Measurements from ENCODE around the gene PMF1.

Gene PMF1

GRCh38 chr1:156276532-156276931 lies 63.7 kb downstream of the PMF1 start:
- H3K4me3 ChIP-seq (ENCODE audit: low read depth, low read length), result no peak overlapping the region
- TF ChIP-seq CTCF (IDR thresholded peaks at IDR 0.05; ENCODE audit: low read depth, low read length), result no peak

- no peak overlapping the region for H3K4me3 ChIP-seq (ENCODE audit: low read depth, low read length)
- TF ChIP-seq CTCF (IDR thresholded peaks at IDR 0.05; ENCODE audit: low read depth, low read length), result no peak
Measured at GRCh38 chr1:156276966-156277381, 64.2 kb downstream of the PMF1 start.

- no peak for TF ChIP-seq CTCF (IDR thresholded peaks at IDR 0.05; ENCODE audit: low read depth, low read length)
- H3K4me3 ChIP-seq (ENCODE audit: low read depth, low read length), result no peak overlapping the region
Measured at GRCh38 chr1:156279837-156280236, 67.0 kb downstream of the PMF1 start.

- TF ChIP-seq CTCF (IDR thresholded peaks at IDR 0.05; ENCODE audit: low read depth, low read length), result no peak
- peak overlapping the region; percentile 95 for H3K4me3 ChIP-seq (ENCODE audit: low read depth, low read length)
Measured at GRCh38 chr1:156281281-156281680, 68.5 kb downstream of the PMF1 start.

GRCh38 chr1:156281693-156282478 lies 69.1 kb downstream of the PMF1 start:
- no peak for TF ChIP-seq CTCF (IDR thresholded peaks at IDR 0.05; ENCODE audit: low read depth, low read length)
- H3K4me3 ChIP-seq (ENCODE audit: low read depth, low read length), result peak overlapping the region; percentile 95

- TF ChIP-seq CTCF (IDR thresholded peaks at IDR 0.05; ENCODE audit: low read depth, low read length), result no peak
- peak within 1 kb of the TSS; percentile 95 for H3K4me3 ChIP-seq (ENCODE audit: low read depth, low read length)
Measured at GRCh38 chr1:156282479-156283222, 69.8 kb downstream of the PMF1 start, which contains the start of gene SMG5. TSS of gene SMG5 (minus strand) at chr1:156282825. CDS start at chr1:156282680, 145 bp downstream.

- no peak for TF ChIP-seq CTCF (IDR thresholded peaks at IDR 0.05; ENCODE audit: low read depth, low read length)
- H3K4me3 ChIP-seq (ENCODE audit: low read depth, low read length), result peak overlapping the region; percentile 95
Measured at GRCh38 chr1:156283521-156283920, 70.7 kb downstream of the PMF1 start.

Data from WI38 (cell line).